Epithelial cell of umbilical artery (primary cell): ENCODE measurements around the gene OR3A3. TPM values are rescaled to one million over a fixed set of nuclear protein-coding genes. Genes with fewer than 3 reads are reported as not detected.

Experiments used
- total RNA-seq: library from RNA; depleted of rRNA; stranded (reverse); fragments of >200 nt; gene quantifications from 2 replicates; pipeline ENCODE4 v1.2.3, GENCODE V29; 2014

Gene OR3A3
- total RNA-seq, result not detected in 2 replicates

GRCh38 chr17:3411070-3411469 lies at the start of gene OR3A3:
OR3A3 (plus strand) TSS chr17:3411370.

GRCh38 chr17:3385869-3386816 lies 25.0 kb upstream of the OR3A3 start, which contains the start of gene OR3A2:
OR3A2 (minus strand) TSS chr17:3386308.

DNA sequence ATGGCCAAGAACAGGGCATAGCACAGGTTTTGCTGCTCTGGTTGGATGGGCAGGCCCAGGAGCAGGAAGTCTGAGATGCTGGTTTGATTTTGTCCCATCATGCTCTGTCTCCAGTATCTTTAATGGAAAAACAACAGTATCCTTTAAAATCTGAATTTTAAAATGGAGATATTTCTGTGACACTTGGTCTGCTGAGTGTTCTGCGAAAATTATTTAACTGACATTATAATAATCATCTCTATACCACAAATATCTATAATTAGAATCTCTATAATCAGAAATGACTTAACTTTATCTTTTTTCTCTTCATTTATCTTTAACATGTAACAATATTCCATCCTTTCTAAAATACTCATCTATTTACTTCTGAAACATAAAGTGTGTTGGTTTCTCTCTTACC lies 12.9 kb upstream of the OR3A3 start, which contains the start of gene OR1E1:
TSS of gene OR1E1 (minus strand) at position 101 of the 400 bp plus-strand sequence. CDS start at position 101, 0 bp downstream.

DNA sequence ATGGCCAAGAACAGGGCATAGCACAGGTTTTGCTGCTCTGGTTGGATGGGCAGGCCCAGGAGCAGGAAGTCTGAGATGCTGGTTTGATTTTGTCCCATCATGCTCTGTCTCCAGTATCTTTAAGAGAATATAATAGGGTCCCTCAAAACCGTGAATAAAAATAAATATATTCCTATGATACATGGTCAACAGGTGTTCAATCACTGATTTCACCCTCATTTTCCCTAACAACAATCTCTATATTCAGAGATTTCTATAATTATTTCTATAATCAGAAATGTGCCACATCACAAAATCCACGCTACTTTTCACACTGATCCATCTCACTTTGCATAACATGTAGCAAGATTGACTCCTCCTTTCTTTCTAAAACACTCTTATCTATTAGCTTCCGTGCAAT lies 22.6 kb downstream of the OR3A3 start, which contains the start of gene OR1E2:
TSS of gene OR1E2 (minus strand) at position 101 of the 400 bp plus-strand sequence. CDS start at position 101, 0 bp downstream.

GRCh38 chr17:3471599-3471998 lies 60.4 kb downstream of the OR3A3 start, which contains the start of gene SPATA22:
SPATA22 (minus strand) TSS chr17:3471819; CDS start chr17:3469325, 2,494 bp downstream.

Other genes with a start within 250 kb of the OR3A3 start
- gene OR1A2, start 213.9 kb upstream of the OR3A3 start, total RNA-seq, result not detected in 2 replicates
- gene OR1A1, start 203.7 kb upstream of the OR3A3 start, total RNA-seq, result not detected in 2 replicates
- under 0.01 TPM in 1 of 2 replicates, not detected in the other for gene OR3A1, start 113.0 kb upstream of the OR3A3 start, total RNA-seq
- gene OR3A2, start 25.1 kb upstream of the OR3A3 start, total RNA-seq, result under 0.01 TPM in 1 of 2 replicates, not detected in the other
- gene OR1E1, start 13.0 kb upstream of the OR3A3 start, total RNA-seq, result not detected in 2 replicates
- not detected in 2 replicates for gene OR1E2, start 22.5 kb downstream of the OR3A3 start, total RNA-seq
- gene SPATA22, start 60.4 kb downstream of the OR3A3 start, total RNA-seq, result 0.30 and 1.3 TPM in 2 replicates
- under 0.01 TPM in 1 of 2 replicates, not detected in the other for gene ASPA, start 64.6 kb downstream of the OR3A3 start, total RNA-seq
- under 0.01 TPM in 1 of 2 replicates, not detected in the other for gene TRPV3, start 146.4 kb downstream of the OR3A3 start, total RNA-seq
- 0.32 and 0.76 TPM in 2 replicates for gene TRPV1, start 198.0 kb downstream of the OR3A3 start, total RNA-seq
- gene SHPK, start 224.9 kb downstream of the OR3A3 start, total RNA-seq, result 12.3 and 15.8 TPM in 2 replicates
- 17.9 and 21.7 TPM in 2 replicates for gene CTNS, start 225.4 kb downstream of the OR3A3 start, total RNA-seq